Mucosa of stomach (tissue), 1 donor: ENCODE data around the gene RAB8A.

Source experiments
- H3K27me3 ChIP-seq: one replicate; pipeline ENCODE4 v1.7.0; 2013; ENCODE audit warnings: mild to moderate bottlenecking, low read length; ENCODE audit not compliant: control insufficient read depth, insufficient read depth
- H3K36me3 ChIP-seq: one replicate; pipeline ENCODE4 v1.7.0; 2013; ENCODE audit warnings: low read length; ENCODE audit not compliant: control insufficient read depth, insufficient read depth
- H3K4me1 ChIP-seq: one replicate; pipeline ENCODE4 v1.7.0; 2013; ENCODE audit warnings: mild to moderate bottlenecking, low read length; ENCODE audit not compliant: control insufficient read depth, insufficient read depth
- H3K4me3 ChIP-seq: one replicate; pipeline ENCODE4 v1.7.0; 2013; ENCODE audit warnings: low read length
- H3K9ac ChIP-seq: one replicate; pipeline ENCODE4 v1.7.0; 2013; ENCODE audit warnings: mild to moderate bottlenecking, low read length, moderate library complexity
- H3K9me3 ChIP-seq: one replicate; pipeline ENCODE4 v1.7.0; 2013; ENCODE audit warnings: mild to moderate bottlenecking, low read length, moderate library complexity; ENCODE audit not compliant: control insufficient read depth
- donor health status: Pancreatic carcinoma.

RAB8A gene

GRCh38 chr19:16121141-16121540 lies 9.5 kb downstream of the RAB8A start:
- Histone ChIP-seq H3K9me3 (no peaks in the 10 kb centered on the region), H3K4me1 (peaks cover 24% of the 10 kb centered on the region), H3K27me3 (no peaks in the 10 kb centered on the region), H3K4me3 (no peak overlapping the region), H3K36me3 (peaks cover 18% of the 10 kb centered on the region), H3K9ac (no peak overlapping the region)

- peaks cover 22% of the 10 kb centered on the region for H3K36me3 ChIP-seq
- peaks cover 31% of the 10 kb centered on the region for H3K4me1 ChIP-seq
- H3K27me3 ChIP-seq, result no peaks in the 10 kb centered on the region
- H3K9me3 ChIP-seq, result no peaks in the 10 kb centered on the region
- no peak overlapping the region for H3K4me3 ChIP-seq
- no peak overlapping the region for H3K9ac ChIP-seq
Observed at GRCh38 chr19:16121967-16122366, 10.3 kb downstream of the RAB8A start.

GRCh38 chr19:16124953-16125352 lies 13.3 kb downstream of the RAB8A start:
- Histone ChIP-seq H3K27me3 (no peaks in the 10 kb centered on the region), H3K4me3 (no peak overlapping the region), H3K9ac (no peak overlapping the region), H3K9me3 (no peaks in the 10 kb centered on the region), H3K4me1 (peaks cover 23% of the 10 kb centered on the region), H3K36me3 (peaks cover 24% of the 10 kb centered on the region)

GRCh38 chr19:16125737-16126495 lies 14.2 kb downstream of the RAB8A start:
- H3K36me3 ChIP-seq, result peaks cover 24% of the 10 kb centered on the region
- H3K27me3 ChIP-seq, result no peaks in the 10 kb centered on the region
- H3K4me1 ChIP-seq, result peaks cover 23% of the 10 kb centered on the region
- no peaks in the 10 kb centered on the region for H3K9me3 ChIP-seq
- H3K9ac ChIP-seq, result no peak overlapping the region
- no peak overlapping the region for H3K4me3 ChIP-seq

- Histone ChIP-seq H3K4me3 (no peak overlapping the region), H3K9ac (no peak overlapping the region), H3K36me3 (peaks cover 24% of the 10 kb centered on the region), H3K27me3 (no peaks in the 10 kb centered on the region), H3K4me1 (peaks cover 23% of the 10 kb centered on the region), H3K9me3 (no peaks in the 10 kb centered on the region)
Observed at GRCh38 chr19:16127080-16127479, 15.4 kb downstream of the RAB8A start.

GRCh38 chr19:16127776-16128371 lies 16.2 kb downstream of the RAB8A start:
- peaks cover 21% of the 10 kb centered on the region for H3K36me3 ChIP-seq
- peaks cover 23% of the 10 kb centered on the region for H3K4me1 ChIP-seq
- H3K9me3 ChIP-seq, result no peaks in the 10 kb centered on the region

GRCh38 chr19:16131648-16132047 lies 20.0 kb downstream of the RAB8A start:
- no peak overlapping the region for H3K4me3 ChIP-seq
- no peak overlapping the region for H3K9ac ChIP-seq
- peaks cover 16% of the 10 kb centered on the region for H3K36me3 ChIP-seq
- no peaks in the 10 kb centered on the region for H3K27me3 ChIP-seq
- H3K9me3 ChIP-seq, result no peaks in the 10 kb centered on the region
- peaks cover 12% of the 10 kb centered on the region for H3K4me1 ChIP-seq

More at GRCh38 chr19:16127776-16128371, 16.2 kb downstream of the RAB8A start:
- H3K4me3 ChIP-seq, result no peak overlapping the region
- H3K27me3 ChIP-seq, result no peaks in the 10 kb centered on the region
- H3K9ac ChIP-seq, result no peak overlapping the region

GRCh38 chr19:16133818-16134217 lies 22.1 kb downstream of the RAB8A start:
- H3K4me3 ChIP-seq, result no peak overlapping the region
- no peak overlapping the region for H3K9ac ChIP-seq
- peaks cover 10% of the 10 kb centered on the region for H3K36me3 ChIP-seq
- H3K9me3 ChIP-seq, result no peaks in the 10 kb centered on the region
- no peaks in the 10 kb centered on the region for H3K27me3 ChIP-seq
- H3K4me1 ChIP-seq, result peaks cover 16% of the 10 kb centered on the region

GRCh38 chr19:16134510-16134909 lies 22.8 kb downstream of the RAB8A start:
- Histone ChIP-seq H3K4me1 (peaks cover 16% of the 10 kb centered on the region), H3K9me3 (no peaks in the 10 kb centered on the region), H3K9ac (no peak overlapping the region), H3K36me3 (peaks cover 5% of the 10 kb centered on the region), H3K4me3 (no peak overlapping the region), H3K27me3 (no peaks in the 10 kb centered on the region)

GRCh38 chr19:16135430-16136127 lies 23.9 kb downstream of the RAB8A start:
- Histone ChIP-seq H3K36me3 (peaks cover 5% of the 10 kb centered on the region), H3K9me3 (no peaks in the 10 kb centered on the region), H3K4me1 (peaks cover 16% of the 10 kb centered on the region), H3K4me3 (no peak overlapping the region), H3K9ac (no peak overlapping the region), H3K27me3 (no peaks in the 10 kb centered on the region)

GRCh38 chr19:16136185-16136999 lies 24.7 kb downstream of the RAB8A start:
- peaks cover 5% of the 10 kb centered on the region for H3K36me3 ChIP-seq
- no peaks in the 10 kb centered on the region for H3K27me3 ChIP-seq
- no peak overlapping the region for H3K4me3 ChIP-seq
- peaks cover 16% of the 10 kb centered on the region for H3K4me1 ChIP-seq
- H3K9ac ChIP-seq, result no peak overlapping the region
- no peaks in the 10 kb centered on the region for H3K9me3 ChIP-seq
